A549 (cell line): ENCODE results near the gene CDH22. TPM values are rescaled to one million over a fixed set of nuclear protein-coding genes. Genes with fewer than 3 reads are reported as not detected.

ENCODE experiments used
- ATAC-seq, 2 experiments: fragments of 200-7000 bp in 1 of 2; fragments of >200 bp in 1 of 2; cut with Nextera tagmentation in 1 of 2; cut with Tn5 transposase in 1 of 2; 3 replicates each; pipeline versions ENCODE4 v1.8.0 to v1.9.1; 2018 to 2020; ENCODE audit warnings: mild to moderate bottlenecking in 1 of 2, moderate library complexity in 1 of 2
- CTCF ChIA-PET: fragments of 300-600 bp; sonication (Branson Sonifier 250); formaldehyde crosslinking; extraction: SDS; loops from one replicate; lab custom pipeline; 2021; ENCODE audit warnings: antibody characterized with exemption, inconsistent platforms; lab: Yijun Ruan, JAX
- POLR2A ChIA-PET: fragments of 350-600 bp; formaldehyde crosslinking; extraction: SDS; loops from one replicate; lab custom pipeline; 2021; ENCODE audit warnings: antibody characterized with exemption, inconsistent platforms; lab: Yijun Ruan, JAX
- DNase-seq, 2 experiments: peaks; one replicate each; pipeline versions ENCODE4 v3.0.0 to v3.0.0-alpha.2; 2011 to 2016; ENCODE audit warnings: low read depth in 1 of 2, low spot score in 1 of 2
- FAIRE-seq: peaks from 2 replicates; lab custom pipeline; 2011; peaks lifted over from hg19 to GRCh38; lab: Jason Lieb, UNC
- H3K27ac ChIP-seq, 2 experiments: fragments of >200 bp; sonication (Bioruptor Twin); formaldehyde crosslinking; 3 replicates each; pipeline ENCODE4 v1.5.1; 2016 to 2017
- H3K4me1 ChIP-seq: fragments of >200 bp; sonication (Bioruptor Twin); formaldehyde crosslinking; 3 replicates; pipeline ENCODE4 v1.6.1; 2016
- H3K4me2 ChIP-seq: fragments of >200 bp; sonication (Bioruptor Twin); formaldehyde crosslinking; 3 replicates; pipeline ENCODE4 v1.6.1; 2016
- H3K4me3 ChIP-seq: fragments of >200 bp; sonication (Bioruptor Twin); formaldehyde crosslinking; 3 replicates; pipeline ENCODE4 v1.5.1; 2016
- H3K9me3 ChIP-seq: fragments of >200 bp; sonication (Bioruptor Twin); formaldehyde crosslinking; 3 replicates; pipeline ENCODE4 v1.6.1; 2016
- CBX8 ChIP-seq: fragments of 200-600 bp; sonication (generic); IDR thresholded peaks from 2 replicates; pipeline ENCODE4 v1.6.1; 2016
- CEBPB ChIP-seq, 2 experiments: fragments of >200 bp in 1 of 2; sonication (Bioruptor Twin) in 1 of 2; formaldehyde crosslinking in 1 of 2; IDR thresholded peaks; 2 replicates each; pipeline ENCODE4 v1.6.1; 2012 to 2016
- CHD4 ChIP-seq: fragments of 200-600 bp; sonication (generic); IDR thresholded peaks from 2 replicates; pipeline ENCODE4 v1.6.1; 2016; ENCODE audit warnings: antibody characterized with exemption, mild to moderate bottlenecking, borderline replicate concordance
- E2F6 ChIP-seq: IDR thresholded peaks from 2 replicates; pipeline ENCODE4 v1.6.1; 2012; ENCODE audit warnings: low read depth, borderline replicate concordance
- EHMT2 ChIP-seq: fragments of 200-600 bp; sonication (generic); IDR thresholded peaks from 2 replicates; pipeline ENCODE4 v1.6.1; 2016; ENCODE audit warnings: antibody characterized with exemption, low read depth, mild to moderate bottlenecking, moderate library complexity
- EP300 ChIP-seq, 2 experiments: fragments of >200 bp; sonication (Bioruptor Twin); formaldehyde crosslinking; IDR thresholded peaks; 2 replicates in 1 of 2; 3 replicates in 1 of 2; pipeline ENCODE4 v1.6.1; 2016 to 2017
- ESRRA ChIP-seq: fragments of 150-350 bp; IDR thresholded peaks from 2 replicates; pipeline ENCODE4 v1.6.1; 2014; ENCODE audit warnings: mild to moderate bottlenecking, low read length, borderline replicate concordance
- FOSL2 ChIP-seq, 2 experiments: fragments of 450-650 bp in 1 of 2; fragments of >200 bp in 1 of 2; sonication (Bioruptor Twin) in 1 of 2; formaldehyde crosslinking; IDR thresholded peaks; 2 replicates each; pipeline versions ENCODE4 v1.5.0 to v1.6.1; 2016 to 2020; ENCODE audit warnings: mild to moderate bottlenecking in 1 of 2, moderate library complexity in 1 of 2
- HOXB13 ChIP-seq: fragments of 250-450 bp; sonication (Bioruptor Pico); IDR thresholded peaks from 2 replicates; pipeline ENCODE4 v1.5.0; 2020; ENCODE audit warnings: low read depth, mild to moderate bottlenecking, moderate library complexity
- HOXB5 ChIP-seq: fragments of 250-450 bp; sonication (Bioruptor Pico); IDR thresholded peaks from 2 replicates; pipeline ENCODE4 v1.5.0; 2020; ENCODE audit warnings: mild to moderate bottlenecking, moderate library complexity
- JUN ChIP-seq, 2 experiments: fragments of >200 bp; sonication (Bioruptor Twin); formaldehyde crosslinking; IDR thresholded peaks; 2 replicates in 1 of 2; 3 replicates in 1 of 2; pipeline ENCODE4 v1.6.1; 2016 to 2017
- KDM1A ChIP-seq: fragments of 200-600 bp; sonication (generic); IDR thresholded peaks from 2 replicates; pipeline ENCODE4 v1.6.1; 2016; ENCODE audit warnings: low read depth, mild to moderate bottlenecking
- MAFK ChIP-seq: fragments of 450-650 bp; IDR thresholded peaks from 2 replicates; pipeline ENCODE4 v1.6.1; 2014; ENCODE audit not compliant: partially characterized antibody
- MAZ ChIP-seq: fragments of 150-350 bp; IDR thresholded peaks from 2 replicates; pipeline ENCODE4 v1.6.1; 2014; ENCODE audit warnings: antibody characterized with exemption, low read depth, low read length, borderline replicate concordance
- MYC ChIP-seq: IDR thresholded peaks from 2 replicates; pipeline ENCODE4 v1.6.1; 2012; ENCODE audit warnings: mild to moderate bottlenecking, inconsistent platforms, low read length, improper control_type of control experiment, borderline replicate concordance
- NR3C1 ChIP-seq: fragments of >200 bp; sonication (Bioruptor Twin); formaldehyde crosslinking; IDR thresholded peaks from 3 replicates; pipeline ENCODE4 v1.6.1; 2017
- POLR2A ChIP-seq: IDR thresholded peaks from 2 replicates; pipeline ENCODE4 v1.6.1; 2012; ENCODE audit warnings: mild to moderate bottlenecking, low read length
- POLR2AphosphoS2 ChIP-seq: conservative IDR thresholded peaks from 2 replicates; pipeline ENCODE4 v1.6.1; 2012; ENCODE audit warnings: low read length, improper control_type of control experiment, inconsistent platforms
- RAD21 ChIP-seq, 2 experiments: fragments of >200 bp in 1 of 2; sonication (Bioruptor Twin) in 1 of 2; formaldehyde crosslinking in 1 of 2; IDR thresholded peaks in 1 of 2; conservative IDR thresholded peaks in 1 of 2; 2 replicates in 1 of 2; 3 replicates in 1 of 2; pipeline ENCODE4 v1.6.1; 2012 to 2018; ENCODE audit warnings: inconsistent platforms in 1 of 2
- RFX5 ChIP-seq: fragments of 450-650 bp; IDR thresholded peaks from 2 replicates; pipeline ENCODE4 v1.7.1; 2014; ENCODE audit warnings: antibody characterized with exemption, mild to moderate bottlenecking, moderate library complexity
- RNF2 ChIP-seq: fragments of 200-600 bp; sonication (generic); IDR thresholded peaks from 2 replicates; pipeline ENCODE4 v1.6.1; 2016; ENCODE audit warnings: low read depth, mild to moderate bottlenecking, antibody characterized with exemption, moderate library complexity, borderline replicate concordance
- SMC3 ChIP-seq: fragments of >200 bp; sonication (Bioruptor Twin); formaldehyde crosslinking; IDR thresholded peaks from 3 replicates; pipeline ENCODE4 v1.6.1; 2018; ENCODE audit warnings: inconsistent platforms
- SREBF2 ChIP-seq: fragments of 450-650 bp; IDR thresholded peaks from 2 replicates; pipeline ENCODE4 v1.6.1; 2014; ENCODE audit warnings: mild to moderate bottlenecking, moderate library complexity
- TFCP2L1 ChIP-seq: fragments of 250-450 bp; sonication (Bioruptor Pico); IDR thresholded peaks from 2 replicates; pipeline ENCODE4 v1.5.0; 2021; ENCODE audit warnings: mild to moderate bottlenecking
- ZFP36 ChIP-seq: fragments of 450-650 bp; IDR thresholded peaks from 2 replicates; pipeline ENCODE4 v1.6.1; 2014; ENCODE audit warnings: borderline replicate concordance; ENCODE audit not compliant: partially characterized antibody
- ZNF302 ChIP-seq: fragments of 250-450 bp; sonication (Bioruptor Pico); IDR thresholded peaks from 2 replicates; pipeline ENCODE4 v1.9.0; 2021; ENCODE audit warnings: inconsistent platforms, mild to moderate bottlenecking, moderate library complexity
- ZSCAN20 ChIP-seq: fragments of 250-450 bp; sonication (Bioruptor Pico); IDR thresholded peaks from 2 replicates; pipeline ENCODE4 v1.8.0; 2022; ENCODE audit warnings: mild to moderate bottlenecking, moderate library complexity
- WGBS: methylation state at CpG from one replicate; pipeline ENCODE4 v1.1.6; 2017; ENCODE audit errors: missing lambda C conversion rate; 5-methylcytosine and 5-hydroxymethylcytosine counted together
- polyA plus RNA-seq, 4 experiments: library from polyadenylated mRNA; depleted of rRNA in 3 of 4; stranded (reverse); fragments of >200 nt; fragmentation: RNase III in 1 of 4; extraction: RNeasy Plus Mini Kit Qiagen cat#74134 plus additional on column Dnase treatment in 1 of 4; gene quantifications; 2 replicates in 3 of 4; 3 replicates in 1 of 4; pipeline ENCODE4 v1.2.3, GENCODE V29; 2011 to 2017
- TF ChIP-seq, protein P1 (sequence below): fragments of 250-450 bp; sonication (Bioruptor Pico); IDR thresholded peaks from 2 replicates; pipeline ENCODE4 v1.5.0; 2020; ENCODE audit warnings: low read depth, mild to moderate bottlenecking, moderate library complexity

The CDH22 gene
- polyA plus RNA-seq, 2 of the 4 experiments (the other 2 are of a cell fraction): not detected

DNA sequence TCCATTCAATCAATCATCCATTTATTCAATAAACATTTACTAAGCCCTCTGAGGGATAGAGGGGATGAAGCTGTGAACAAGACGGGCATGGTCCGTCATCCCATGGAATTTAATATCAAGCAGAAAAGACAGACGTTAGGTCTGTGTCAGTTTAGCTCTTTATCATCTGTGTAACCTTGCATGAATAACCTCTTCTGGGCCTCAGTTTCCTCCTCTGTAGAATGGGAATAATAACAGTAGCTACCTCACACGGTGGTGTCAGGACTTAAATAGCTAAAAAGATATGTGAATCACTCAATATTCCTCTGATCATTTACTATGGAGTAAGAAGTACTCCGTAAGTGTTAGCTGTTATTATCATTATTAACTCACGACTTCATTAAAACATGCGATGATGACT is 21.3 kb downstream of the CDH22 start:
- whole genome bisulfite sequencing: 39% methylated on average over 7 of the region's 7 CpGs
- Histone ChIP-seq H3K4me1 (peaks cover 13% of the 10 kb centered on the region), H3K4me2 (no peak overlapping the region), H3K27ac (no peak overlapping the region), H3K9me3 (no peaks in the 10 kb centered on the region)
- no peak for DNase-seq
- CTCF ChIA-PET: interaction anchor here (0.7 to 2.5 kb wide), 4 partner anchors 10 to 274 kb away, joined by 3 to 14 read pairs (median 4); no protein-coding TSS in a partner anchor
- TF ChIP-seq KDM1A (no peak), ESRRA (no peak), HOXB13 (CRISPR knock-in tag) (no peak), RFX5 (no peak), TFCP2L1 (no peak), FOSL2 (IDR thresholded peaks at IDR 0.05) (no peak), FOSL2 (CRISPR knock-in tag; IDR thresholded peaks at IDR 0.05) (no peak), MYC (no peak), RNF2 (no peak), SREBF2 (no peak), NR3C1 (no peak)
- TF ChIP-seq, protein P1, sequence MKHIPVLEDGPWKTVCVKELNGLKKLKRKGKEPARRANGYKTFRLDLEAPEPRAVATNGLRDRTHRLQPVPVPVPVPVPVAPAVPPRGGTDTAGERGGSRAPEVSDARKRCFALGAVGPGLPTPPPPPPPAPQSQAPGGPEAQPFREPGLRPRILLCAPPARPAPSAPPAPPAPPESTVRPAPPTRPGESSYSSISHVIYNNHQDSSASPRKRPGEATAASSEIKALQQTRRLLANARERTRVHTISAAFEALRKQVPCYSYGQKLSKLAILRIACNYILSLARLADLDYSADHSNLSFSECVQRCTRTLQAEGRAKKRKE (CRISPR knock-in tag): no peak
- TF ChIP-seq, all 56 proteins: peak for 0
- FAIRE-seq: no peak
- no peak for ATAC-seq
- H3K4me3 ChIP-seq: no peak overlapping the region
- POLR2A ChIA-PET: no interaction called here

DNA sequence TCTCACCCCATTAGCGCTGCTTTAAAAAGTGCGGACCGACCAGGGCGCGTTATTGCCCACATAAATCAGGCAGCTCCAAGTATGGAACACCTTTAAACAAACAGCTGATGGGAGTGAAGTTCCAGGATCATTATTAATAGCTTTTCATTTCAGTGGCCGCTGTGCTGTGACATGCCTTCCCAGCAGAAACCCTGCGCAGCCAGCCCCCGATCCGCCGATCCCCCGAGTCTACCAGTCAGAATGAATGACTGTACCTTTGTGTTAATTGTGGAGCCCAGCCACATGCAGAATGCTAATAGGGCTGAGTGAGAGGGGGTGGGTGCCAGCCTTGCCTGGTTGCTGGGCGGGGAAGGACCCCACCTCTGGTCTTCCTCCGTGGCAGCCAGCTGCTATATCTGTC is 21.9 kb downstream of the CDH22 start:
- no peak for DNase-seq
- no peak for ATAC-seq
- no peaks in the 10 kb centered on the region for H3K9me3 ChIP-seq
- peaks cover 13% of the 10 kb centered on the region for H3K4me1 ChIP-seq
- H3K27ac ChIP-seq: no peak overlapping the region
- 62% methylated on average over 13 of the region's 13 CpGs for WGBS
- POLR2A ChIA-PET: no interaction called here
- no peak overlapping the region for H3K4me3 ChIP-seq
- no peak overlapping the region for H3K4me2 ChIP-seq
- FAIRE-seq: no peak
- TF ChIP-seq SMC3: no peak
- TF ChIP-seq ZFP36: no peak
- TF ChIP-seq POLR2A: no peak
- TF ChIP-seq EHMT2: no peak
- TF ChIP-seq JUN (IDR thresholded peaks at IDR 0.05): no peak
- TF ChIP-seq CHD4: no peak
- no peak for TF ChIP-seq ZSCAN20 (CRISPR knock-in tag)
- TF ChIP-seq CEBPB (IDR thresholded peaks at IDR 0.05): no peak
- TF ChIP-seq KDM1A: no peak
- no peak for TF ChIP-seq MAZ
- no peak for TF ChIP-seq E2F6
- TF ChIP-seq MAFK: no peak
- TF ChIP-seq ZNF302 (CRISPR knock-in tag): no peak
- no peak for TF ChIP-seq EP300 (IDR thresholded peaks at IDR 0.05)
- no peak for TF ChIP-seq HOXB5 (CRISPR knock-in tag)
- CTCF ChIA-PET: interaction anchor here (0.7 to 2.5 kb wide), 4 partner anchors 10 to 273 kb away, joined by 3 to 14 read pairs (median 4); no protein-coding TSS in a partner anchor

- no peak overlapping the region for H3K27ac ChIP-seq
- no peak overlapping the region for H3K4me3 ChIP-seq
- H3K4me2 ChIP-seq: no peak overlapping the region
- POLR2A ChIA-PET: no interaction called here
- whole genome bisulfite sequencing: 15% methylated on average over 3 of the region's 3 CpGs
- FAIRE-seq: no peak
- no peak for ATAC-seq
- no peak for TF ChIP-seq CBX8
- TF ChIP-seq MYC: no peak
- no peak for TF ChIP-seq POLR2AphosphoS2
- TF ChIP-seq E2F6: no peak
- TF ChIP-seq SMC3: no peak
- no peak for TF ChIP-seq EHMT2
- no peak for TF ChIP-seq FOSL2 (IDR thresholded peaks at IDR 0.05)
- TF ChIP-seq FOSL2 (CRISPR knock-in tag; IDR thresholded peaks at IDR 0.05): no peak
- TF ChIP-seq JUN (IDR thresholded peaks at IDR 0.05): no peak
- no peak for TF ChIP-seq RAD21 (conservative IDR thresholded peaks at IDR 0.05 in 1 of 2, IDR thresholded peaks at IDR 0.05 in 1 of 2)
- TF ChIP-seq, all 56 proteins: peak for 0
- Histone ChIP-seq H3K9me3 (no peaks in the 10 kb centered on the region), H3K4me1 (peaks cover 13% of the 10 kb centered on the region)
- DNase-seq: no peak
- CTCF ChIA-PET: interaction anchor here (2.5 kb wide), 1 partner anchor 153 kb away, joined by 14 read pairs; no protein-coding TSS in a partner anchor
These were observed 22.6 kb downstream of the CDH22 start for GRCh38 chr20:46285740-46286139.
